NCI-H524 treated with DMSO at 0.1 percent for 48 hours (cell line): Measurements from ENCODE around the gene SELENON.
"Not testable (repeated sequence)": the region's sequence is repeated elsewhere in the genome, so short reads cannot be mapped to it uniquely, and the experiment has no call there.

Source experiments
- DNase-seq: peaks from one replicate; lab custom pipeline; 2025; lab: John Stamatoyannopoulos, UW

The SELENON gene

DNA sequence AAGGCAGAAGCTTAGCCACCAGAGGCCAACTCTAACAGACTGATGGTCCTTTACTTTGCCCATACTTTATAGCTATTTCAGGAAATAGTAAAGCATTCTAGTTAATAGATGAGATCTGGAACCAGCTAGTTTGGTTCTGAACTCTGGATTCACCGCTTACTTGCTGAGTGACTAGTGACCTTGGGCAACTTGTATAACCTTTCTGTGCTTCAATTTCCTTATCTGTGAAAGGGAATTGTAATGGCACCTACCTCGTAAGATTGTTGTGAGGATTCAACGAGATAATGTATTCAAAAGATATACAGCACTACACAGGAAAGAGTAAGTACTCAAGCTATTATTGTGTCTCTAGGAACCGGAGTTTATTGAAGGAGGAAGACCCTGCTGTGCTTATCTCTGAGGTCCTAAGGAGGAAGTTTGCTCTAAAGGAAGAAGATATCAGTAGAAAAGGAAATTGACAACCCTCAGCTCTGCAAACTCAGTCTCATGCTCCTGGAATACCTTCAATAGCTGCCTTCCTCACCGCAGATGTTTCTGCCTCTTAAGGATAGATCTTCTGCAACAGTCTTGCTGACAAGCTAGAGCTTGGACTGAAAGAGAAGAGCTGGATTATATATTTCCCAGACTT lies 31.7 kb downstream of the SELENON start:
- no peak for DNase-seq

DNA sequence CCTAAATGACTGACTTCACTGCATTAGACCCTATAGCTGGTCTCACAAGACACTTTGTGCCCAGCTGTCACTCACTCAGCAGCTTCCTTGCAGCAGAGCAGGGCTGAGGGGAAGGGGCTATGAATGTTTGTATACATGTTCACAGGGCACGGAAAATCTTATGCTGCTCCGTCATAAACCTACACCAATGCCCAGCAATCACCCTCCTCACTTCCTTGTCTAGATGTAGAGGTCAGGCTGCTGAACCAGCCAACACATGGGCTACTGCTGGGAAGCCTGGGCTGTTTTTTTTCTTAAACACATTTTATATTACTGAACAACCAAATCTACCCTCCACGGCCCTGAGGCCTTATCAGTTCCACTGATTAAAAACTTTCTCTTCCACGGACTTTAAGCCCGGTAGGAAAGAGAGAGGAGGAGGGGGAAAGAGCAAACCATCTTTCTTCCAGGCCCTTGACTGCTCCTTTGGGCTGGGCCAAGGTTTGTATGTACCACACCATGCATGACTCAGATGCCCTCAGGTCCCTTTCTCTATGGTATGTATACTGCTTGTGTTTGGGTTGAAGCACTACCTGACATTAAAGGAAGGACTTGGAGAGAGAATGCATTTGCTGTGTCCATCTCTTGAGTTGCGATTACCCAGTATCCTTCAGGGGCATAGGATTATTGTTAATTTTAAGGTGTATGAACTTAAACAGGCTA lies 32.5 kb downstream of the SELENON start:
- DNase-seq = no peak

DNA sequence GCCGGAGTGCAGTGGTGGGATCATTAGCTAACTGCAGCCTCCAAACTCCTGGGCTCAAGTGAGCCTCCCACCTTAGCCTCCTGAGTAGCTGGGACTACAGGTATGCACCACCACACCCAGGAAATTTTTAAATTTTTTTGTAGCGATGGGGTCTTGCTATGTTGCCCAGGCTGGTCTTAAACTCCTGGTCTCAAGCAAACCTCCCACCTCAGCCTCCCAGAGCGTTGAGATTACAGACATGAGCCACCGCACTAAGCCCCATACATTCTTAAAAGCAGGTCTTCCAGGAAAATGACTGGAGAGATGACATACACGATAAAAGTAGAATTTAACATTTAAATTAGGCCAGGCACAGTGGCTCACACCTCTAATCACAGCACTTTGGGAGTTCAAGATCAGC lies 33.2 kb downstream of the SELENON start:
- no peak for DNase-seq

DNA sequence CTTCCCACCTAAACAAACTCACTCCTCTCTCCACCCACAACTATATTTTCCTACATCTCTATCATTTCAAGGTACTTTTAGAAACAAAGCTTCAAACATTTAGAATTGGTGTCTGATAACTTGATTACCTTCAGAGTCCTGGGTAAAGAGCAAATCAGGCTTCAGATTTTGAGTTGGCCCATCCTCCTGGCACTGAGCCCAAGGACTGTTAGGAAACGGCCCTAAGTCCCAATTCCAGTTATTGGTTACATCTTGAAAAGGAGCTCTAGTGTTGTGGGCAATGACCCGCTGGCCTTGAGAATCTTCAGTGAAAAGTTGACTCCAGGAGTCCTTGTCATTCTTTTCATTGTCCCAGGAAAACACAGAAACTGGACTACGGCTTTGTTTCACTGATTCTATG lies 34.9 kb downstream of the SELENON start:
- DNase-seq = no peak

DNA sequence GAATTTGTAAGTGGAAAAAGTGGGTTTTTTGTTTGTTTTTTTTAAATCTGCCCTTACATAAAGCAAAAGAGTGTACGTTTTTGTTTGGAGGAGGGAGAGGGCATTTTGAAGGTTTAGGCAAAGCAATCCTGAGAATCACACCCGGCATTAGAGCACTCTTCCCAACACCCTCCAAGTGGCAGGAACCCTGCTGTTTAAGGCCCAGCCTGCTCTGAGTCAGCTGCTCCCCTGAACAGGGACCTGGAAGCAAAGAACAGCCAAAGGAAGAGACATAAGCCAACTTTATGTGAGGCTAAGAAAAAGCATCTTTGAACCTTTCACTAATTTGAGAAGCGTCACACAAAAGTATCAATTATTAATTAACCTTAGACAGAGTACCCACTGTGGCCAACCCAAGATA lies 36.7 kb downstream of the SELENON start:
- no peak for DNase-seq

DNA sequence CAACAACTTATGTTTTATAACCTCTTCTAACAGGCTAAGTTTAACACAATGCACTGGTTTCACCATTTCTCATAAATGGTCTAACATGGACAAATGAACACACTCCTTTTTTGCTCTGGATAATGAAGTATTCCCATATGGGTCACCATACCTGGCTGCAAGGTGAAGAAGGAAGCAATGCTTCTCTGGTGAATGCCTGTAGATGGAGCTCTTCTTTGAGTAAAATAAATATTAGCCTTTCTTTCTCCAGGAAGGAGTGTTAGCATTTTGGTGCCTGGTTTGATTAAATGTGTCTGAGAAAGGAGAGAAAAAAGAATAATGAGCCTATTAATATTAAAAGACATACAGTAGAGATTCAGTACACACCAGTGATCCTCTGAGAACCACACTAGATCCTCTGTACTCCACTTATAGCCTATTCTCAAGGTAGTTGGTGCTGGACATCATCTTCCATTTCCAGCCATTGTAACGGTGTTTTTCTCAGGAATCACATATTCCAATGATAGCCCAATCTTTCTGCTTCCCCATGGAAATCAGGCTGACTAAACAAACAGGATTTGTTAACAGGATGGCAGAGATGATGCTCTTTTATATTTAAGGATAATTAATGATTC lies 37.4 kb downstream of the SELENON start:
- DNase-seq = no peak

DNA sequence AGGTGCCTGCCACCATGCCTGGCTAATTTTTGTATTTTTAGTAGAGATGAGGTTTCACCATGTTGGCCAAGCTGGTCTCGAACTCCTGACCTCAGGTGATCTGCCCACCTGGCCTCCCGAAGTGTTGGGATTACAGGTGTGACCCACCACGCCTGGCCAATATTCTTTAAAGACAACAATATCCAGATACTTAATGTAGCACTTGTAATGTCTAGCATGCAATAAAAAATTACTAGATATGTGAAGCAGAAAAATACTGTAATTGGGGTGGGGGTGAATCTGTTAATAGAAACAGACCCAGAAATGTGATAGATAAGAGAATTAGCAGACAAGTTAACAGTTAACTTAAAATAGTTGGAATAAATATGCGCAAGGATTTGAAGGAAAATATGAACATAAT lies 39.8 kb downstream of the SELENON start:
- DNase-seq = not testable (repeated sequence)

DNA sequence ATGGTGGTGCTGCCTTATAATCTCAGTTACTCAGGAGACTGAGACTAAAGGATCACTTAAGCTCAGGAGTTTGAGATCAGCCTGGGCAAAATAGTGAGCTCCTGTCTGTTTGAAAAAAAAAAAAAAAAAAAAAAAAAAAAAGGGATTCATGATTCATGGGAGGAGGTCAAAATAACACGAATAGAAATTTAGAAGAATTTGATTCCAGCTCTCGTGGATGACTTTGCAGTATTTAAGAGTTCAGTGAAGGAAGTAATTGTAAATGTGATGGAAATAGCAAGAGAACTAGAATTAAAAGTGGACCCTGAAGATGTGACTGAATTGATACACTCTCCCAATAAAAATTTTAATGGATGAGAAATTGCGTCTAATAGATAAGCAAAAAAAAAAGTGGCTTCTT lies 43.5 kb downstream of the SELENON start:
- DNase-seq = no peak

DNA sequence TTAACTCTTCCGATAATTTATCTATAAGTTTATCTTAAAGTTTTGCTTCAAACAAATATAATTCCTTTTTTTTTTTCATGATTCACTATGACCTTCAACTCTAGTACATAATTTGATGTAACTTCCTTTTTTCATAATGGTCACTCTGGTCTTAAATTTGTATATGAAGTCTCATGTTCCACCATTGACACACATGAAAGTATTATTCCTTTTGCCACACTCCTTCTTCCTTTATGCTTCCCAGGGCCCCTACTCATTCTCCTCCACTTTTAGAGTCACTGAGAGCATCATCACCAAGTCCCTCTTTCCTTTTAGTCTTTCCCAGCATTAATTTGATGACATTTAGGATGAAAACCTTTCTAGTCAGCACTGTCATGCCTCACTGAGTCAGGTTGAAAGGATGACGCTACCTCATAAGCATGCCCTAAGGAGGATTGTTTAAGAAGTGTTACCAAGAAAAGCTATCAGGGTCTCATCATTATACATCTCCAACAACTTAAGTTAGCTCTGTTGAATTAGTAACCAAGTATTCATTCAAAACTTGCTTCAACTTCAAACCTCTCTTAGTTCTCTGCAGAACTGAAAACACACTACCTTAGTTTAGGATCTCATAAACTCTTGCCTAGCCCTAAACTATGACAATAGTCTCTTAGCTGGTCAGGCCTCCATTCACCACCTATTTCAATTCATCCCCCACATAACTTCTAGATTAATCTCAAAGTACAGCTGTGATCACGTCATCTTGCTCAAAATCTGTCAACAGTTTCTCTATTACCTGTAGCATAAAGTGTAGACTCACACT lies 44.7 kb downstream of the SELENON start:
- no peak for DNase-seq

DNA sequence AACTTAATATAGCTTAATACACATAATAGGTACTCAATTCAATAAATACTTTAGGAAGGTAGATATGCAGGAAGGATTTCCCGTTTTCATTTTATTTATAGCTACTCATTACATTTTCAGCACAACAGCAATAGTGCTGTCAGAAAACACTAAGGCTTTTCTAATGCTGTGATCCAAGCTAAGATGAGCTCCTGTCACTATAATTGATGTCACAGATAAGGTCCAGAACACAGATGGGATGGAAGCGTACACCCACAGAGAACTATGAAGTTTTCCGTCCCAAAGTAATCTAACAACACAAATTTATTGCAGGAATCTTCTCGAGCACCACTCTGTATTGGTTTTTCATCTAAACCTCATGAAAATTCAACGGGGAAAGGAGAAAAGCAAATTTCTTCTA lies 45.7 kb downstream of the SELENON start:
- DNase-seq = no peak

DNA sequence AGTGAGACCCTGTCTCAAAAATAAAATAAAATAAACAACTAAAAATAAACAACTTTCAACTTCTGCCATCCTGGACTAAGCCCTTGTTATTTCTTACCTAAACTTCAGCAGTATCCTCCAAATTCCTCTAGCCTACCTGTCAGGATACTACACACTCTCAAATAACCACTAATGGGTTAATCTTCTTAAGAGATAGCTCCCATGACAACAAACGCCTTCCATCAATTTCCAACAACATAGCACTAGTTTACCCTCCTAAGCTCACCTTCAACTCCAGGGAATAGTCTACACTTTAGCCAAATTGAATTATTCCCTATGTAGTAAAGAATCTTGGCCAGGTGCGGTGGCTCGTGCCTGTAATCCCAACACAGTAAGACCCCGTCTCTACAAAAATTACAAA lies 47.9 kb downstream of the SELENON start:
- no peak for DNase-seq

DNA sequence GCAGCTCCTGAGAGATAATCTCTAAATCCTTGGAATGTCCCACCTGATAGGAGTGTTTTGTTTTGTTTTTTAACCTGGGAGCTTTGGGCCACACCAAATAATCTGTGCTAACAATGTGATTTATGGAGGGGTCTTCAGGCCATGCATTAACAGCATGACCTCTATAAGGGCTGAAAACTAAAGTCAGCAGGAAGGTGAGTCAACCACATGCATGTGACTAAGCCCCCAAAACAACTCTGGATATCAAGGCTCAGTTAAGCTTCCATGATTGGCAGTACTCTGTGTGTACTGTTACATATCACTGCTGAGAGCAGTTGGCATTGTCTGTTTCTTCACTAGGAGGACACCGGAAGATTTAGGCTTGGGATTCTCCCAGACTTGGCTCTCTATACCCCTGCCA lies 48.5 kb downstream of the SELENON start:
- DNase-seq = no peak

DNA sequence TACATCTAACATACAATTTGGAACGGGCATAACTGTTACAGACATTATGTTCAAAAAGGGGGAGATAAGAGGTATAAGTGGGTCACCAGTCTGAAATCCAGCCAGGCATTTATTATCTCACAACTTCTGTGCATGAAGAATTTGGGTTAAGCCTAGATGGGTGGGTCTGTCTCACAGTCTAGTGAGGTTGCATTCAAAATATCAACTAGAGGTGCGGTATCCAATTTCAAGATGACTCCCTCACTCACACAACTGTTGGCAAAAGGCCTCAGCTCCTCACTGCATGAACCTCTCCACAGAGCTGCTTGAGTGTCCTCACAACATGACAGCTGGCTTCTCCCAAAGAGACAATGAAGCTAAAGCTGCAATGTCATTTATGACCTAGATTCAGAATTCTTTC lies 54.6 kb downstream of the SELENON start:
- DNase-seq = no peak

DNA sequence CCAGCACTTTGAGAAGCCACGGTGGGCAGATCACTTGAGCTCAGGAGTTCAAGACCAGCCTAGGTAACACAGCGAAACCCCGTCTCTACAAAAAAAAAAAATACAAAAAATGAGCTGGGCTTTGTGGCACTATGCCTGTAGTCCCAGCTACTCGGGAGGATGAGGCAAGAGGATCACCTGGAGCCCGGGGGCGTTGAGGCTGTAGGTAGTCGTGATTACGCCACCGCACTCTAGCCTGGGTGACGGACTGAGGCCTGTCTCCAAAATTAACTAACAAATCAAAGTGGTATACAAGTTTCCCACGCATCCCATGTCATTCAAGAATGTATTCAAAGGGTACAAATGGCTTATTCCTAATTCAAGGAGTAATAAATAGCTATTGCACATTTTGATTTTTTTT lies 56.9 kb downstream of the SELENON start:
- no peak for DNase-seq

DNA sequence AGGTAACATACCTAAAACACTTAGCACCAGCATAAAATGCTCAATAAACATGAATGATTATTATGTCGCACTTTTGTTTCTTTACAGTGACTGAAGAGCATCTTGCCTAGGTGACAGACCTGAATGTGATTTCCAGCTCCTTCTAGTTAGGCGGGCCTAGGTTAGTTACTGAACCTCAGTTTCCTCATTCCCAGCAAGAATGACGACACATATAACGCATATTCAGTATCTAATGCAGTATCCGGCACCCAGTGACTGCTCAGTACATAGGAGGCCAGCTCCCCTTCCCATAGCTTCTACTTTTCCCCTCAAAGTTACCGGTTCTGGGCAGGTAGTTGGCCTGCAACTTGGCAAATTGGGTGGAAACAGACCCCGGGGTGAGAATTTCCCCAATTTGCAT lies 58.5 kb downstream of the SELENON start:
- DNase-seq = no peak

DNA sequence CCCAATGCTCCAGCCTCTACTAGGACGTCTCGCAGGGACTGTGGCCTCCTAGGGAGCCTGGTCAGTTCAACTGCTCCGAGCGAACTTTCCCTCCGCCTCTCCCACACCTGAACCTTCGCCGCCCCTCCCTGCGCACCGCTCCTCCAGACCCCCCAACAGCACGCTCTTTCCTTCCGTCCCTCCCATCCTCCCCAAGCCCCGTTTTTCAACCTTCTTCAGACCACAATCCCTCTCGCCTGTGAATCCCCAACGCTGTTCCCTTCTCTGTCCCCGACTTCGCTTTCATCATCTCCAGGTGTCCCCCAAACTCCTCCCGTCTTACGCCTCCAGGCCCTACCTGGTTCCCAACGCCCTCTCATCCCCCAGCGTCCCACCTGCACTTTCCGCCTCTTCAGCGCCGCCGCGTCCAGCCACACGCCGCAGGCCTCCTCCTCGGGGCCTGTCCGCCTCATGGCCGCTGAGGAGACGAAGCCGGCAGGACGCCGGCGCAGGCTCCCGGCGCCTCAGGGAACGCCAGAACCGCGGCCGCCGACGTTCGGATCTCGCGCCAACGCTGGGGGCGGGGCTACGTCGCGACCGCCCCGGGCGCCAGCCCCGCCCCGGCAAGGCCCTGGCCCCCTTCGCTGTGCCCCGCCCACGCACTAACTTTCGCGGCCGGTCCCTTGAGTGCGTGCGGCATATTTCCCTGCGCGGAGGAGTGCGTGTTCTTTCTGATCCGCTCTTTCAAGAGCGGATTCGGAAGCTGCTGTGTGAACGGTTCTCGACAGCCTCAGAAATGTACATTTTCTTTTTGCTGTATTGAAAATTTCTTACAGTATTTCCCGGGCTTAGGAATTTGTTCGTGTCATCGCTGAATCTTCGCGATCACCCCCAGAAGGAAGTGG lies 59.2 kb downstream of the SELENON start, which contains the start of gene AUNIP:
AUNIP (minus strand) TSS at position 552 of the 884 bp plus-strand sequence; CDS start at position 452, 100 bp downstream.
- DNase-seq = no peak

DNA sequence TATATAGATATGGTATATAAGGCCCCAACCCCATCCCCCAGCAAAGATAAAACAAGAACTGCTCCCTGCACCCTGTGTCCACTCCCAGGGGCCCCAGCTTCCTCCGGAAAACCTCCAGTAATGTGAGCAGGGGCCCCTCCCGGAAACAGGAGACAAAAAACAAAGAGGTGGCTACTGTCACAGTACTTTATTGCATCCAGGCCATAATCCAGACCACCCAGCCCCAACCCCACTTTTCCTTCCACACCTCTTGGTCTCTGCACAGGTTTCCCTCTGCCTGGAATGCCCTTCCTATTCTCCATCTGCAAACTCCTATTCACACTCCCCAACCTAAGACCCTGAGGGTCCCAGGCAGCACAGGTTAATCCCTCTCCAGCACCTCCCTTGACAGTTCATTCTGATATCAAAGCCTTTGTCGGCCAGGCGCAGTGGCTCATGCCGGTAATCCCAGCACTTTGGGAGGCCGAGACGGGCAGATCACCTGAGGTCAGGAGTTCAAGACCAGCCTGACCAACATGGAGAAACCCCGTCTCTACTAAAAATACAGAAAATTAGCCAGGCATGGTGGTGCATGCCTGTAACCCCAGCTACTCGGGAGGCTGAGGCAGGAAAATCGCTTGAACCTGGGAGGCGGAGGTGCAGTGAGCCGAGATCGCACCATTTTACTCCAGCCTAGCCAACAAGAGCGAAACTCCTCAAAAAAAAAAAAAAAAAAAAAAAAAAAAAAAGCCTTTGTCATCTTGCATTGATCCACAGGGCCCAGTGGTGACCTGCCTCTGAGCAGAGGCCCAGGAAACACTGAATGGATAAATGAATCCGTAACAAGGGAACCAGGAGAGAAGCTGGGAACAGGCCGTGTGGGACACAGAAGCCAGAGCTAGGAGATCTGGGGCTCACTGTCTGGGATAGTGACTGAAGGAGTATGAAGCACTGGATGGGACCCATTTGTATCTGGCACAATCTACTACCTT lies 61.6 kb downstream of the SELENON start:
- no peak for DNase-seq

DNA sequence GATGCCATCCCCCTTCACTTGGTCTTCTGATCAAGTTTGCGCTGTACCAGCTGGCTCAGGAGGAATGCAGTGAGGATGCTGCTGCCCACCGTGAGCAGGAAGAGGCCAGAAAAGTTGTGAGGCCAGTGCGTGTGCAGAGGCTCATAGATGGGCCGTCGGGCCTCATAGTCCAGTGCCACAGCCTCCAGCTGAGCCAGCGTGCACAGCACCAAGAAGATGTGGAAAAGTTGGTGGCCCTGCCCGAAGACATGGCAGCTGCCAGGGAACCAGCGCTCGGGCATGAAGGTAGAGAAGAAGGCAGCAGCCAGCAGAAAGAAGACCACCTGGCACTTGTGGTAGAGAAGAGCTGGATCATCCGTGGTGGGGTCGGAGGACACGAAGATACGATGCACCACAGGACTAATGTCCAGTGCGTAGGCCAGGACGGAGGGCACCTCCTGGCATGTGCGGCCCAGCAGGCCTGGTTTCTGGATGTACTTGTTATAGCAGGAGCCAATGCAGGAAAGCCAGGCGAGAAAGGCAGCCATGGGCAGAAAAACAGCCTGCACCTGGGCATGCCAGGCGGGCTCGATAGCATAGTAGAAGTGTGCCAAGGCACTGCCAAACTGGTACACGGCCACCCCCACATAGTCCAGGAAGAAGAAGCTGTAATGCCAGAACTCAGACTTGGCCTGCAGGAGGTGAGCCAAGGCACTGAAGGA lies 62.9 kb downstream of the SELENON start:
- no peak for DNase-seq

DNA sequence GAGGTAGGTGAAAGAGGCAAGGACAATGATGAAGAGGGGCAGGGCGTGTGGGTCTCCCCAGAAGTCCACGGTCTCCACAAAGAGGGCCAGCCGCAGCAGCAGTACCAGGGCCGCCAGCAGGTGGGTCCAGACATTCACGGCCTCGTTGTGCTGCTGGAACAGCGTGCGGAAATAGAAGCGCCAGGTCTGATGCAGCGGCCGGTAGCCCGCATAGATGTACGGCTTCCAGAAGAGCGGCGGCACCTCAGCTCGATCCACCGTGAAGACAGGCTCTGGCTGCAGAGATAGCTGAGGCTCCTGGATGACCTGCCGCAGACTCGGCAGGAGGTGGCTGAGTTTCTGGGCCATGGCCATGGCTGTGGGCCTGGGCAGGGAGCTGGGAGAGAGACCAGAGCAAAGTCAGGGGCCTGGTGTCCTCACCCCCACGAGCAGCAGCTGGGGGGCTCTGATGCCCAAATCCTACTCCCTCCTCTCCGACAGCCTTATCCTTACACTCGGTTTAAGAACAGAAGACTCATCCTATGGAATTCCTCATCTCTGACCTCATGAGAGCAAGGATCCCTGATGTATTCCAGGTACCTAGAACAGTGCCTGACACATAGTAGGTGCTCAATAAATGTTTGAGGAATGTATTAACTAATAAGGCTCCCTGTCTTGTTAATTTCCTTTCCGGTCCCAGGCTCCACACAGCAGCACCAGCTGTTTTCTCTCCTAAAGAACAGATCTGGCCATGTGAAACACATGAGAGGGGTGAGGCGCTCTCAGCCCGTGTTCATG lies 63.7 kb downstream of the SELENON start:
- DNase-seq = no peak
